ENCODE measurements around the gene AQP12B.
A peak's percentile ranks its signal among the peaks of the same experiment; 100 is the strongest.
"Not testable (repeated sequence)": the region's sequence is repeated elsewhere in the genome, so short reads cannot be mapped to it uniquely, and the experiment has no call there.

The AQP12B gene

GRCh38 chr2:240683329-240683979 lies 769 bp upstream of the AQP12B start:
- not testable (repeated sequence) for DNase-seq (ENCODE audit: low read depth, low spot score)

DNA sequence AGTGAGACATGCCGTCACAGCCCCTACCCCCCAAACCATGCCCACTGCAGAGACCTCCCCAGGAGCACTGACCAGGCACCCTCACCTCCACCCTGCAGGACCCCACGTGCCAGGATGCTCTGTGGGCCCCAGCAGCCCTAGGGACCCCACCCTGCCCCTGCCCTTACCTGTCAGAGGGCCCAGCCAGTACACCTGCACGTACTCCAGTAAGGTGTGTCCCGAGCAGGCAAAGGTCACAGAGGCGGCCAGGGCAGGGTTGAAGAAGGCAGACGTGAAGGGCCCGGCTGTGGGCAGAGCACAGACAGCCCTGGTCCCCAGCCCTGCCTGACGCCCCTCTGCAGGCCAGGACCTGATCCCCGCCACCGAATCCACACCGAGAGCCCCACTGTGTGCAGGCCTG lies 2.5 kb downstream of the AQP12B start:
- not testable (repeated sequence) for DNase-seq (ENCODE audit: low read depth, low spot score)

- not testable (repeated sequence) for DNase-seq (ENCODE audit: low read depth, low spot score)
These were observed 3.8 kb downstream of the AQP12B start for GRCh38 chr2:240678909-240679308.

- not testable (repeated sequence) for DNase-seq (ENCODE audit: low read depth, low spot score)
These were observed 4.6 kb downstream of the AQP12B start for GRCh38 chr2:240678043-240678442.

DNA sequence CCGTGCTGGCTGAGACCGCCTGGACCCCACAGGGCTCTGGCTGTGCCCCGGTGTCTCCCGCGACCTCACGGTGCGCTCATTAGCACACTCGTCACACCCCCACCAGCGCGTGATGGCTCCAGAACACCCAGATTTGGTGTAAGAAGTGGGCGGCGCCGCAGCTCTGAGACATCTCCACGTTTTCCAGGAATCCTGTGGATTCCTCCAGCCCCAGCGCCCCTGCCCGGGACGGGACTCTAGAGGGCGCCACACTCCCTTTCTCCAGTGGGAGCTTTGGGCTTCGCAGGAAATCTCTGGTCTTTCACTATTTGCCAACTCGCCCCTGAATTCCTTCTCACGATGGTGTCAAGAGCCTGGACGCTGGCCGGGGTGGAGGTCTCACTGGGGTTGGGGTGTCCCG lies 7.3 kb downstream of the AQP12B start:
- not testable (repeated sequence) for DNase-seq (ENCODE audit: low read depth, low spot score)

GRCh38 chr2:240674461-240675184 lies 8.1 kb downstream of the AQP12B start:
- DNase-seq (ENCODE audit: low read depth, low spot score), result not testable (repeated sequence)

GRCh38 chr2:240672701-240673190 lies 9.9 kb downstream of the AQP12B start:
- no peak for DNase-seq (ENCODE audit: low read depth, low spot score)

GRCh38 chr2:240672076-240672700 lies 10.5 kb downstream of the AQP12B start:
- DNase-seq (ENCODE audit: low read depth, low spot score), result no peak

- DNase-seq (ENCODE audit: low read depth, low spot score), result no peak
These were observed 11.7 kb downstream of the AQP12B start for GRCh38 chr2:240670950-240671349.

- no peak for DNase-seq (ENCODE audit: low read depth, low spot score)
These were observed 12.3 kb downstream of the AQP12B start for GRCh38 chr2:240670402-240670801.

GRCh38 chr2:240664622-240665021 lies 18.1 kb downstream of the AQP12B start:
- no peak for DNase-seq (ENCODE audit: low read depth, low spot score)

DNA sequence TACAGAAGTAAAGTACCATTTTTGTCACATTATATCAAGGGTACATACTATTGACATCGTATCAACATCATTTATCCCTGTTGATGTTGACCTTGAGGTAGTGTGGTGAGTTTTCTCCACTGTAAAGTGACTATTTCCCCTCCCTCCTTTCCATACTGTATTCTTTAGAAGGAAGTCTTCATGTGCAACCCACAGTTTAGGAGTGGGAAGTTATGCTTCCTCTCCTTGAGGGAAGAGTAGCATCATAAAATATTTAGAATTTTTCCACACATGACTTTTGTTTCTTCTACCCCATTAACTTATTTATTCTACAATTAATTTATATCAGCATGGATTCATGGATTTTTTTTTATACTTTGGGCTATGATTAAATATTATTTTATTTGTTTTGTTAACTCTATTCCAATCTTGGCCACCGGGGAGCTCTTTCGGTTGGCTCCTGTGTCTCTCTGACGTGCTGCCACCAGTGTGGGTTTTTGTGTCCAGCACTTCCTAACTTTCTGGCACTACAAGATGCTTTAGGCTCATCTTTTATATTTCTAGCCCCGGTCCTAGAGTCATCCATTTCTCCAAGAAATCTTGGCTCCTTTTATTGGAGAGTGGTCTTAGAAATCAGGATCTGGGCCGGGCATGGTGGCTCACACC lies 19.0 kb downstream of the AQP12B start:
- no peak for DNase-seq (ENCODE audit: low read depth, low spot score)

- DNase-seq (ENCODE audit: low read depth, low spot score), result no peak
These were observed 20.0 kb downstream of the AQP12B start for GRCh38 chr2:240662681-240663080.

GRCh38 chr2:240659883-240660282 lies 22.8 kb downstream of the AQP12B start:
- DNase-seq (ENCODE audit: low read depth, low spot score), result not testable (repeated sequence)

DNA sequence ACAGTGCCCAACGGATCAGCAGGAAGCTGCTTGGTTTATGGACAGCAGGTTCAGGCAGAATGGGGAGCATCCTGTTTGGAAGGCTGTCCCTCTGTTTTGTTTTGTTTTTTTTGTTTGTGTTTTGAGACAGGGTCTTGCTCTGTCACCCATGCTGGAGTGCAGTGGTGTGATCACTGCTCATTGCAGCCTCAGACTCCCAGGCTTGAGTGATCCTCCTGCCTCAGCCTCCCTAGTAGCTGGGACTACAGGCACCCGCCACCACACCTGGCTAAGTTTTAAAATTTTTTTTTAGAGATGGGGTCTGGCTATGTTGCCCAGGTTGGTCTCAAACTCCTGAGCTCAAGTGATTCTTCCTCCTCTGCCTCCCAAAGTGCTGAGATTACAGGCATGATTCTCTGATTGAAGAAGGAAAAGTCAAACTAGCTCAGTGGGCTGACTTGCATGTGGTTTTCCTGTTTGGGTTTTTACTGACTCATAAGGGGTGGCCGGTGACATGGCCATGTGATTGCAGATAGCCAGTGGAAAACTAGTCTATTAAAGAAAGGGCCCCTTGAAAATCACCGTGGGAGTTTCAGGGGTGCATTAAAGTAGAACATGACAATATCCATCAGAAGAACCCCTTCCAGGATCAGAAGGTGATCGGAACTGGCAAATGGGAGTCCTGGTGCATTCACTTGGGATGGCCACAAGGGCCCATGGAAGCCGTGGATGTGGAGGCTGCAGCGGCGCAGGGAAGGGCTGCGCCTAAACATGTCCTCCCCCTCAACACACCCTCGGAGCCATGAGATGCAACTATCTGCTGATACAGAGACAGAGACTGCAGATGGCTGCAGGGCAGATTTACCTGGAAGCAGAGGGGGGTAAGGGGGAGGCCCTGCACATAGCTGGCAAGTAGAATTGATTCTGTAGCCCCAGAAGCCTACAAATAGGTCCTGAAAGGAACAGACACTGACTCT lies 26.5 kb downstream of the AQP12B start:
- DNase-seq (ENCODE audit: low read depth, low spot score), result peak; percentile 20

GRCh38 chr2:240651185-240651584 lies 31.5 kb downstream of the AQP12B start:
- no peak for DNase-seq (ENCODE audit: low read depth, low spot score)

- no peak for DNase-seq (ENCODE audit: low read depth, low spot score)
These were observed 32.3 kb downstream of the AQP12B start for GRCh38 chr2:240650254-240650965.

- DNase-seq (ENCODE audit: low read depth, low spot score), result no peak
These were observed 33.4 kb downstream of the AQP12B start for GRCh38 chr2:240649331-240649730.

GRCh38 chr2:240648650-240649275 lies 33.9 kb downstream of the AQP12B start:
- no peak for DNase-seq (ENCODE audit: low read depth, low spot score)

GRCh38 chr2:240648155-240648649 lies 34.5 kb downstream of the AQP12B start:
- DNase-seq (ENCODE audit: low read depth, low spot score), result no peak

Measured in astrocyte of the hippocampus (primary cell).